ENCODE measurements around the gene GABPB1. TPM values are rescaled to one million over a fixed set of nuclear protein-coding genes. Genes with fewer than 3 reads are reported as not detected.

Gene GABPB1
- total and polyA plus RNA-seq, 2 of the 13 experiments (the other 11 are each of a cell fraction or from before 2014, with no cell fraction given): 17.5 to 39.5 TPM

DNA sequence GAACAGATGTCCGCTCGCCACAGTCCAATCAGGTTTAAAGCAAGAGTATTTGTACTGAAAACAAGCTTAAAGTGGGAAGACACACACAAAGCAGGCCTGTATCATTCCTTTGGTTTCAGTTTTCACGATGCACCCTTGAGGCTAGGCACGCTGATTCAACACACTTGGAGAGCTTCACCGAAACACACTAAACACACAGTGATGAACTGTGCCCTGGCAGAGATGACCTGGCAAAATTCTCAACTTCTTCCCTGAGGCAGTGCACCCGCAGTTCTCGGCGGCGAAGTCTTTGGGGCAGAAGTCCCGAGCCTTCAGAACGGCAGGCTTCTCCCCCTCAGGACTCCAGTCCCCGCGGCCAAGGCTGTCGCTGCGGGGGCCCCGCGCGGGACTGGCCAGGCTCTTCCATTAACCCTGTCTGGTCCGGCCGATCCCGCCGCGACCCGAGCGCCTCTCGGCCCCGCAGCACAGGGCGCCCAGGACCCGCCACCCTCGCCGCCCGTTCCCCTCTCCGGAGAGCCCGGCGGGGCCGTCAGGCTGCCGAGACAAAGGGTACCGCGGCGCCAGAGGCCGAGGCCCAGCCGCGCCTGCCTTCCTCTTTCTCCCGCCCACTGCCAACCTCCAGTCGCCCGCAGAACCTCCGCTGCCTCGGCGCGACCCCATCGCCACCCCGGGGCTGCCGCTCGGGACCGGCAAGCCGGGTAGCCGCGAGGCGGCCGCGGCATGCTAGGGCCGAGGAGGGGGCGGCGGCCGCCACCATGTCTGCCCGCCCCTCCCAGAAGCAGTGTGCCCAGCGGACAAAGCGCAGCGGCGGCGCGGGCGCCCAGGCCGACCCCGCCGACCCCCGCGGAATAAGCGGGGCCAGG lies 792 bp downstream of the GABPB1 start (continued):
- peak; percentile 84; the same call in 1 of the 2 replicates for TF ChIP-seq IRF2 (CRISPR knock-in tag; IDR thresholded peaks at IDR 0.05)
- TF ChIP-seq, protein P1, sequence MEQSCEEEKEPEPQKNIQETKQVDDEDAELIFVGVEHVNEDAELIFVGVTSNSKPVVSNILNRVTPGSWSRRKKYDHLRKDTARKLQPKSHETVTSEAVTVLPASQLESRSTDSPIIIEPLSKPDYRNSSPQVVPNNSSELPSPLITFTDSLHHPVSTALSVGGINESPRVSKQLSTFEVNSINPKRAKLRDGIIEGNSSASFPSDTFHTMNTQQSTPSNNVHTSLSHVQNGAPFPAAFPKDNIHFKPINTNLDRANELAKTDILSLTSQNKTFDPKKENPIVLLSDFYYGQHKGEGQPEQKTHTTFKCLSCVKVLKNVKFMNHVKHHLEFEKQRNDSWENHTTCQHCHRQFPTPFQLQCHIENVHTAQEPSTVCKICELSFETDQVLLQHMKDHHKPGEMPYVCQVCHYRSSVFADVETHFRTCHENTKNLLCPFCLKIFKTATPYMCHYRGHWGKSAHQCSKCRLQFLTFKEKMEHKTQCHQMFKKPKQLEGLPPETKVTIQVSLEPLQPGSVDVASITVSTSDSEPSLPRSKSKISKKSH (CRISPR knock-in tag; IDR thresholded peaks at IDR 0.05; ENCODE audit: borderline replicate concordance): no peak
- no peak for TF ChIP-seq ESRRA (CRISPR knock-in tag; IDR thresholded peaks at IDR 0.05; ENCODE audit: low read depth)
- TF ChIP-seq, protein P2, sequence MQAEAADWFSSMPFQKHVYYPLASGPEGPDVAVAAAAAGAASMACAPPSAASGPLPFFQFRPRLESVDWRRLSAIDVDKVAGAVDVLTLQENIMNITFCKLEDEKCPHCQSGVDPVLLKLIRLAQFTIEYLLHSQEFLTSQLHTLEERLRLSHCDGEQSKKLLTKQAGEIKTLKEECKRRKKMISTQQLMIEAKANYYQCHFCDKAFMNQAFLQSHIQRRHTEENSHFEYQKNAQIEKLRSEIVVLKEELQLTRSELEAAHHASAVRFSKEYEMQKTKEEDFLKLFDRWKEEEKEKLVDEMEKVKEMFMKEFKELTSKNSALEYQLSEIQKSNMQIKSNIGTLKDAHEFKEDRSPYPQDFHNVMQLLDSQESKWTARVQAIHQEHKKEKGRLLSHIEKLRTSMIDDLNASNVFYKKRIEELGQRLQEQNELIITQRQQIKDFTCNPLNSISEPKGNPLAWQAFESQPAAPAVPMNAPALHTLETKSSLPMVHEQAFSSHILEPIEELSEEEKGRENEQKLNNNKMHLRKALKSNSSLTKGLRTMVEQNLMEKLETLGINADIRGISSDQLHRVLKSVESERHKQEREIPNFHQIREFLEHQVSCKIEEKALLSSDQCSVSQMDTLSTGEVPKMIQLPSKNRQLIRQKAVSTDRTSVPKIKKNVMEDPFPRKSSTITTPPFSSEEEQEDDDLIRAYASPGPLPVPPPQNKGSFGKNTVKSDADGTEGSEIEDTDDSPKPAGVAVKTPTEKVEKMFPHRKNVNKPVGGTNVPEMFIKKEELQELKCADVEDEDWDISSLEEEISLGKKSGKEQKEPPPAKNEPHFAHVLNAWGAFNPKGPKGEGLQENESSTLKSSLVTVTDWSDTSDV (CRISPR knock-in tag; IDR thresholded peaks at IDR 0.05): no peak
- TF ChIP-seq MIER3 (CRISPR knock-in tag; IDR thresholded peaks at IDR 0.05; ENCODE audit: borderline replicate concordance): peak; percentile 35; the same call in 1 of the 2 replicates
- peak; percentile 71 for TF ChIP-seq ZNF652 (CRISPR knock-in tag; IDR thresholded peaks at IDR 0.05; ENCODE audit: borderline replicate concordance, low read depth)
- TF ChIP-seq HMGXB4 (CRISPR knock-in tag; IDR thresholded peaks at IDR 0.05; ENCODE audit: borderline replicate concordance in 1 of 2, low read depth in 1 of 2): peak; percentile 3 to 66; a peak in 2 of 4 replicates
- no peak for TF ChIP-seq ONECUT2 (CRISPR knock-in tag; IDR thresholded peaks at IDR 0.05)
- TF ChIP-seq PRPF4 (IDR thresholded peaks at IDR 0.05; ENCODE audit: low read depth, low read length, poor library complexity, severe bottlenecking): no peak
- TF ChIP-seq ZSCAN20 (CRISPR knock-in tag; IDR thresholded peaks at IDR 0.05; ENCODE audit: borderline replicate concordance): no peak; the same call in 1 of the 2 replicates
- no peak for TF ChIP-seq STAT6 (CRISPR knock-in tag; IDR thresholded peaks at IDR 0.05; ENCODE audit: borderline replicate concordance)
- TF ChIP-seq, protein P3, sequence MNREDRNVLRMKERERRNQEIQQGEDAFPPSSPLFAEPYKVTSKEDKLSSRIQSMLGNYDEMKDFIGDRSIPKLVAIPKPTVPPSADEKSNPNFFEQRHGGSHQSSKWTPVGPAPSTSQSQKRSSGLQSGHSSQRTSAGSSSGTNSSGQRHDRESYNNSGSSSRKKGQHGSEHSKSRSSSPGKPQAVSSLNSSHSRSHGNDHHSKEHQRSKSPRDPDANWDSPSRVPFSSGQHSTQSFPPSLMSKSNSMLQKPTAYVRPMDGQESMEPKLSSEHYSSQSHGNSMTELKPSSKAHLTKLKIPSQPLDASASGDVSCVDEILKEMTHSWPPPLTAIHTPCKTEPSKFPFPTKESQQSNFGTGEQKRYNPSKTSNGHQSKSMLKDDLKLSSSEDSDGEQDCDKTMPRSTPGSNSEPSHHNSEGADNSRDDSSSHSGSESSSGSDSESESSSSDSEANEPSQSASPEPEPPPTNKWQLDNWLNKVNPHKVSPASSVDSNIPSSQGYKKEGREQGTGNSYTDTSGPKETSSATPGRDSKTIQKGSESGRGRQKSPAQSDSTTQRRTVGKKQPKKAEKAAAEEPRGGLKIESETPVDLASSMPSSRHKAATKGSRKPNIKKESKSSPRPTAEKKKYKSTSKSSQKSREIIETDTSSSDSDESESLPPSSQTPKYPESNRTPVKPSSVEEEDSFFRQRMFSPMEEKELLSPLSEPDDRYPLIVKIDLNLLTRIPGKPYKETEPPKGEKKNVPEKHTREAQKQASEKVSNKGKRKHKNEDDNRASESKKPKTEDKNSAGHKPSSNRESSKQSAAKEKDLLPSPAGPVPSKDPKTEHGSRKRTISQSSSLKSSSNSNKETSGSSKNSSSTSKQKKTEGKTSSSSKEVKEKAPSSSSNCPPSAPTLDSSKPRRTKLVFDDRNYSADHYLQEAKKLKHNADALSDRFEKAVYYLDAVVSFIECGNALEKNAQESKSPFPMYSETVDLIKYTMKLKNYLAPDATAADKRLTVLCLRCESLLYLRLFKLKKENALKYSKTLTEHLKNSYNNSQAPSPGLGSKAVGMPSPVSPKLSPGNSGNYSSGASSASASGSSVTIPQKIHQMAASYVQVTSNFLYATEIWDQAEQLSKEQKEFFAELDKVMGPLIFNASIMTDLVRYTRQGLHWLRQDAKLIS (CRISPR knock-in tag; IDR thresholded peaks at IDR 0.05): no peak
- TF ChIP-seq TEAD2 (CRISPR knock-in tag; IDR thresholded peaks at IDR 0.05): no peak
- TF ChIP-seq KDM2A (CRISPR knock-in tag; IDR thresholded peaks at IDR 0.05; ENCODE audit: borderline replicate concordance, low read depth): 0 out of 2 replicates have a peak, but pooled peaks have one; percentile 39

All from HepG2 (cell line).